HG03520 (cell line): ENCODE measurements around the gene RASAL2.

Experiments used
- ATAC-seq: cut with Tn5 transposase; IDR thresholded peaks from one replicate; pipeline ENCODE4 v1.9.1; 2021; ENCODE audit warnings: mild to moderate bottlenecking, moderate library complexity; ENCODE audit not compliant: unreplicated experiment

Gene RASAL2

GRCh38 chr1:178528953-178529335 is 435.0 kb downstream of the RASAL2 start:
- ATAC-seq = no peak

- no peak for ATAC-seq
Observed at GRCh38 chr1:178529364-178530036, 435.6 kb downstream of the RASAL2 start.

- no peak for ATAC-seq
Observed at GRCh38 chr1:178530037-178530402, 436.1 kb downstream of the RASAL2 start.

- no peak for ATAC-seq
Observed at GRCh38 chr1:178530502-178530901, 436.6 kb downstream of the RASAL2 start.

- ATAC-seq = no peak
Observed at GRCh38 chr1:178531887-178532286, 438.0 kb downstream of the RASAL2 start.

GRCh38 chr1:178532392-178532791 is 438.5 kb downstream of the RASAL2 start:
- ATAC-seq = no peak

GRCh38 chr1:178533121-178533946 is 439.4 kb downstream of the RASAL2 start:
- no peak for ATAC-seq
